ENCODE data around the gene TMEM184C. TPM values are rescaled to one million over a fixed set of nuclear protein-coding genes. Genes with fewer than 3 reads are reported as not detected.

TMEM184C gene
- total RNA-seq, 5 donors from 2014 or later (not counting 1 experiment from before 2014, with no cell fraction given), result 13.2 to 27.2 (median 21.8) TPM

DNA sequence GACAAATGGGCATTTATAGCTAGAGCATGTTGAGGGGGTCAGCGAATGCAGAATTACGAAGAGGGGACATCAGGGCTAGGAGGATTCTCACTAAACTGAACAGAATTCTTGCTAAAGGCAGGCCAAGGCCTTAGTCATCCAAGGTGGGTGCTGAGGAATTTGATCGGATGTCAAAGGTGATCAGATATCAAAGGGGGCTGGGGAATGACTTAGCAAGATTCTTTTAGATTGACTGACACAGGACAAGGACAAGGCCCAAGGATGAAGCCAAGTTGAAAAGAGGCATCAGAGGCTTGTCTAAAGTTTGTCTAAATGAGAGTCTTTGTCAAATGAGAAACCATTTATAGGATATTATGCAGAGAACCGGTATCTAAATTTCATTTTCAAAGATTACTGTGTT lies 9.7 kb downstream of the TMEM184C start:
- peaks cover 0 to 68% of the 10 kb centered on the region in 2 donors for H3K36me3 ChIP-seq (ENCODE audit: control insufficient read depth in 2 of 2, extremely low read depth in 1 of 2, insufficient read depth in 1 of 2, low read length in 1 of 2)
- no peaks in the 10 kb centered on the region for H3K9me3 ChIP-seq
- Mint-ChIP-seq H3K9me3 (no peaks in the 10 kb centered on the region), H3K36me3 (peaks cover 43% of the 10 kb centered on the region), H3K27me3 (no peaks in the 10 kb centered on the region), H3K4me3 (no peak overlapping the region), H3K27ac (no peak overlapping the region), H3K4me1 (peaks cover 10 to 21% (median 10%) of the 10 kb centered on the region in 3 donors)
- DNase-seq (no peak), ATAC-seq (replicated peaks in 1 of 4) (no peak)
- POLR2A ChIA-PET, result no interaction called here
- peaks cover 0 to 5% of the 10 kb centered on the region in 2 experiments for H3K4me1 ChIP-seq (ENCODE audit: control insufficient read depth in 1 of 2, extremely low read depth in 1 of 2, insufficient read depth in 2 of 2, low read length in 2 of 2)
- no peak overlapping the region for H3K27ac ChIP-seq (ENCODE audit: low read length)
- H3K4me3 ChIP-seq (ENCODE audit: control insufficient read depth in 1 of 2, extremely low read depth in 1 of 2, low read length in 1 of 2), result no peak overlapping the region
- WGBS (ENCODE audit: insufficient coverage), result 97% methylated on average over 3 of the region's 4 CpGs
- H3K27me3 ChIP-seq (replicated peaks in 1 of 2; ENCODE audit: control insufficient read depth in 2 of 2, extremely low read depth in 1 of 2, insufficient read depth in 2 of 2, low read length in 1 of 2), result no peaks in the 10 kb centered on the region
- CTCF ChIA-PET, result no interaction called here

DNA sequence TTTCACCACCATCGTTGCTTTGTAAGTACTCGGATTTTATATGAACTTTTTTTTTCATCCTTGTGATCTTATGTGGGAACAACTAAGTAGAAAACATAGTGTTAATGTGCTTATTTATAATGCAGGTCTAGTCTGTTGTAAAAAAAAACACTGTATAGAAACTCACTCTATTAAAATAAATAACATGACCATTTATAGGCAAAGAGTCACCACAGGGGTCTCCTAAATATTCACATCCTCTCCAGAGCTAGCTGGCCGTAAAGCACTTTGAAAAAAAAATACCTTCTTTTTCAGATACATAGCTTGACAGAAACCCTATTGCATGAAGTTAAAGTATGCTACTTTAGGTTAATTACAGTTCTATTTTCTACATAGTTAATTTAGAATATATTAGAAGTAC lies 11.2 kb downstream of the TMEM184C start:
- H3K9me3 ChIP-seq, result no peaks in the 10 kb centered on the region
- DNase-seq (no peak), ATAC-seq (replicated peaks in 1 of 4) (no peak)
- peaks cover 50% of the 10 kb centered on the region for H3K36me3 Mint-ChIP-seq
- ChIA-PET CTCF (interaction anchor here (0.5 to 1.3 kb wide), 3 partner anchors 12 to 238 kb away, joined by 4 to 6 read pairs (median 6); no protein-coding TSS in a partner anchor), POLR2A (interaction anchor here in 1 of 2 donors (1.0 kb wide), 1 partner anchor 10 kb away, joined by 3 read pairs; no protein-coding TSS in a partner anchor)
- H3K9me3 Mint-ChIP-seq, result no peaks in the 10 kb centered on the region
- WGBS (ENCODE audit: insufficient coverage), result no CpG with 5 or more reads among the region's 3 CpGs
- H3K4me3 Mint-ChIP-seq, result no peak overlapping the region
- H3K27ac ChIP-seq (ENCODE audit: low read length), result no peak overlapping the region
- no peaks in the 10 kb centered on the region for H3K4me1 ChIP-seq (ENCODE audit: control insufficient read depth in 1 of 2, extremely low read depth in 1 of 2, insufficient read depth in 2 of 2, low read length in 2 of 2)
- H3K27me3 Mint-ChIP-seq, result no peaks in the 10 kb centered on the region
- H3K4me3 ChIP-seq (ENCODE audit: control insufficient read depth in 1 of 2, extremely low read depth in 1 of 2, low read length in 1 of 2), result no peak overlapping the region
- H3K27me3 ChIP-seq (replicated peaks in 1 of 2; ENCODE audit: control insufficient read depth in 2 of 2, extremely low read depth in 1 of 2, insufficient read depth in 2 of 2, low read length in 1 of 2), result no peaks in the 10 kb centered on the region
- peaks cover 0 to 66% of the 10 kb centered on the region in 2 donors for H3K36me3 ChIP-seq (ENCODE audit: control insufficient read depth in 2 of 2, extremely low read depth in 1 of 2, insufficient read depth in 1 of 2, low read length in 1 of 2)
- H3K27ac Mint-ChIP-seq, result no peak overlapping the region
- peaks cover 3 to 16% (median 3%) of the 10 kb centered on the region in 3 donors for H3K4me1 Mint-ChIP-seq

DNA sequence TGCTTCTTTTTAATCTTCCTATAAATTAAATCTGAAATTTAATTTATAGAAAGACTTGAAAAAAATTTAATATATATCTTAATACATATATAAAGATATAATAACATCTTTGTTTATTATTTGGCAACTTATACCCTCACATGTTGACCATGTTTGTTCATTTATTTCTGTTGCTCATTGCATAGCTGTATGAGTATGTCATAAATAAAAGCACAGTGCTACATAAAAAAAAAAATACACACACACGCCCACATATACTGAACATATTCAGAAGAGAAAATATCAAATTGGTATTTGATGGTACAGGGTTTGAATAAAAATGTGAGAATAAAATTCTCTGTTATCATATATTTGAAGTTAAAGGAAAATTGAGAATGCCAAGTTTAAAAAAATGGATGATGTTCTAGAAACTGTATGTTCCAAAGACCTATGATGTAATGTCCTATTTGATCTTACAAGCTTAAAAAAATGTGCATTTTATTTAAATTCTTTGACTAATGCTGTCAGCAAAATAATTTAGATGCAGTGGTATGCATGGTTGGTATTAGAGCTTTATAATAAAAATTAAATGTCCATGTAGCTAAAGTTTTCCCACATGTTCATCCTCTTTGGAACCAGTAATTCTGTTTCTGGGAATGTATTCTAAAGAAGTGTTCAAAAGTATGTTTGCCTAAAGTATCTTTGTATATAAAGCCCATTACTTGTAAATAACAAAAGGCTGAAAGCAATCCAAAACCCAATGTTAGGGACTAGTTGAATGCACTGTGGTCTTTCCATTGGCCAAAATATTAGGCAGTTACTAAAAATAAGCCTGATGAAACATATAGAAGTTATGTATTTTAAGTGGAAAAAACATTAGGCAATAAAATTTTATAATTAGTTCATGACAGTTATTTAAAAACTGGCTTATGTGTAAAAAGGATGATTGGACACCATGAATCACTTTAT lies 12.9 kb downstream of the TMEM184C start:
- no peaks in the 10 kb centered on the region for H3K9me3 ChIP-seq
- ChIA-PET POLR2A (interaction anchor here in 1 of 2 donors (1.6 kb wide), 1 partner anchor 13 kb away, joined by 3 read pairs; the partner anchor contains the start of gene TMEM184C), CTCF (interaction anchor here in 1 of 2 donors (1.2 to 1.6 kb wide), 2 partner anchors 9 to 13 kb away, joined by 3 to 4 read pairs; no protein-coding TSS in a partner anchor)
- no peaks in the 10 kb centered on the region for H3K27me3 ChIP-seq (replicated peaks in 1 of 2; ENCODE audit: control insufficient read depth in 2 of 2, extremely low read depth in 1 of 2, insufficient read depth in 2 of 2, low read length in 1 of 2)
- Mint-ChIP-seq H3K4me3 (no peak overlapping the region), H3K36me3 (peaks cover 58% of the 10 kb centered on the region), H3K9me3 (no peaks in the 10 kb centered on the region), H3K27ac (no peak overlapping the region), H3K4me1 (peaks cover 3 to 14% (median 3%) of the 10 kb centered on the region in 3 donors), H3K27me3 (no peaks in the 10 kb centered on the region)
- no CpG with 5 or more reads among the region's 1 CpG for WGBS (ENCODE audit: insufficient coverage)
- ATAC-seq (replicated peaks in 1 of 4) (no peak), DNase-seq (no peak)
- no peak overlapping the region for H3K27ac ChIP-seq (ENCODE audit: low read length)
- no peaks in the 10 kb centered on the region for H3K4me1 ChIP-seq (ENCODE audit: control insufficient read depth in 1 of 2, extremely low read depth in 1 of 2, insufficient read depth in 2 of 2, low read length in 2 of 2)
- H3K36me3 ChIP-seq (ENCODE audit: control insufficient read depth in 2 of 2, extremely low read depth in 1 of 2, insufficient read depth in 1 of 2, low read length in 1 of 2), result peaks cover 3 to 67% of the 10 kb centered on the region in 2 donors
- no peak overlapping the region for H3K4me3 ChIP-seq (ENCODE audit: control insufficient read depth in 1 of 2, extremely low read depth in 1 of 2, low read length in 1 of 2)

DNA sequence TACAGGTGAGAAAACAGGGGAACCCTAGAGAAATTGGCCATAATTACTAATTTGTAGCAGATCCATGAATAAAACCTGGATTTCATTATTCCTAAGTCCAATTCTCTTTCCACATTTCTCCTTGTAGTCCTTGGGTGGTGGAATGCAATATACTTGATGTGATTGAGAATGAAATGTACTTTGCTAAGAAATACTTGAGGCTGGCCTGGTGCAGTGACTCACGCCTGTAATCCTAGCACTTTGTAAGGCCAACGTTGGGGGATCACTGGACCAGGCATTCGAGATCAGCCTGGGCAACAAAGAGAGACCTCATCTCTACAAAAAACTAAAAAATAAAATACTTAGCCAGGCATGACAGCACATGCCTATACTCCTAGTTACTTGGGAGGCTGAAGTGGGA lies 15.9 kb downstream of the TMEM184C start:
- Mint-ChIP-seq H3K9me3 (peaks cover 0 to 7% (median 4%) of the 10 kb centered on the region in 3 donors), H3K4me3 (no peak overlapping the region), H3K27me3 (no peaks in the 10 kb centered on the region), H3K4me1 (peaks cover 0 to 2% (median 0%) of the 10 kb centered on the region in 3 donors), H3K27ac (peak overlapping the region in 1 of 2 donors; percentile 68), H3K36me3 (peaks cover 61% of the 10 kb centered on the region)
- no peak for DNase-seq
- H3K36me3 ChIP-seq (ENCODE audit: control insufficient read depth in 2 of 2, extremely low read depth in 1 of 2, insufficient read depth in 1 of 2, low read length in 1 of 2), result peaks cover 3 to 50% of the 10 kb centered on the region in 2 donors
- ChIA-PET CTCF (interaction anchor here in 1 of 2 donors (0.7 kb wide), 1 partner anchor 12 kb away, joined by 5 read pairs; no protein-coding TSS in a partner anchor), POLR2A (interaction anchor here in 1 of 2 donors (1.4 kb wide), 1 partner anchor 50 kb away, joined by 5 read pairs; the partner anchor contains the start of gene PRMT9)
- no peaks in the 10 kb centered on the region for H3K4me1 ChIP-seq (ENCODE audit: control insufficient read depth in 1 of 2, extremely low read depth in 1 of 2, insufficient read depth in 2 of 2, low read length in 2 of 2)
- no peak overlapping the region for H3K27ac ChIP-seq (ENCODE audit: low read length)
- no peaks in the 10 kb centered on the region for H3K9me3 ChIP-seq
- H3K4me3 ChIP-seq (ENCODE audit: control insufficient read depth in 1 of 2, extremely low read depth in 1 of 2, low read length in 1 of 2), result no peak overlapping the region
- no peak for ATAC-seq (replicated peaks in 1 of 4)
- H3K27me3 ChIP-seq (replicated peaks in 1 of 2; ENCODE audit: control insufficient read depth in 2 of 2, extremely low read depth in 1 of 2, insufficient read depth in 2 of 2, low read length in 1 of 2), result no peaks in the 10 kb centered on the region
- 100% methylated on average over 1 of the region's 3 CpGs for WGBS (ENCODE audit: insufficient coverage)

DNA sequence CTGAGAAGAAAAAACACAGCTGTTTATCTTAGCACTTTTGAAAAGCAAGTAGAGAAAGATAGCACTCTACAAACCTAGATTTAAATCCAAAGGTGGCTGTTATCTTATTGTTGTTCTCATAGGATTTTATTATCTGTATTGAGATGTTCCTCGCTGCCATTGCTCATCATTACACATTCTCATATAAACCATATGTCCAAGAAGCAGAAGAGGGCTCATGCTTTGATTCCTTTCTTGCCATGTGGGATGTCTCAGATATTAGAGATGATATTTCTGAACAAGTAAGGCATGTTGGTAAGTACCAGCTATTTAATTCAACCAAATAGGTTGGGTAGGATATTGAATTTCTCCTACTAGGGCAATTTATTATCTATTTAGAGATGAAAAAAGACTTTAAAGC lies 16.4 kb downstream of the TMEM184C start:
- no CpG with 5 or more reads among the region's 1 CpG for WGBS (ENCODE audit: insufficient coverage)
- peaks cover 60% of the 10 kb centered on the region for H3K36me3 Mint-ChIP-seq
- CTCF ChIA-PET, result interaction anchor here in 1 of 2 donors (0.7 kb wide), 1 partner anchor 12 kb away, joined by 5 read pairs; no protein-coding TSS in a partner anchor
- no peaks in the 10 kb centered on the region for H3K27me3 ChIP-seq (replicated peaks in 1 of 2; ENCODE audit: control insufficient read depth in 2 of 2, extremely low read depth in 1 of 2, insufficient read depth in 2 of 2, low read length in 1 of 2)
- peaks cover 0 to 3% (median 2%) of the 10 kb centered on the region in 3 donors for H3K4me1 Mint-ChIP-seq
- peaks cover 0 to 7% (median 4%) of the 10 kb centered on the region in 3 donors for H3K9me3 Mint-ChIP-seq
- H3K36me3 ChIP-seq (ENCODE audit: control insufficient read depth in 2 of 2, extremely low read depth in 1 of 2, insufficient read depth in 1 of 2, low read length in 1 of 2), result peaks cover 3 to 48% of the 10 kb centered on the region in 2 donors
- H3K27ac Mint-ChIP-seq, result no peak overlapping the region
- H3K27ac ChIP-seq (ENCODE audit: low read length), result no peak overlapping the region
- H3K4me1 ChIP-seq (ENCODE audit: control insufficient read depth in 1 of 2, extremely low read depth in 1 of 2, insufficient read depth in 2 of 2, low read length in 2 of 2), result no peaks in the 10 kb centered on the region
- POLR2A ChIA-PET, result no interaction called here
- no peak overlapping the region for H3K4me3 ChIP-seq (ENCODE audit: control insufficient read depth in 1 of 2, extremely low read depth in 1 of 2, low read length in 1 of 2)
- H3K27me3 Mint-ChIP-seq, result no peaks in the 10 kb centered on the region
- no peaks in the 10 kb centered on the region for H3K9me3 ChIP-seq
- H3K4me3 Mint-ChIP-seq, result no peak overlapping the region
- DNase-seq (no peak), ATAC-seq (replicated peaks in 1 of 4) (no peak)

DNA sequence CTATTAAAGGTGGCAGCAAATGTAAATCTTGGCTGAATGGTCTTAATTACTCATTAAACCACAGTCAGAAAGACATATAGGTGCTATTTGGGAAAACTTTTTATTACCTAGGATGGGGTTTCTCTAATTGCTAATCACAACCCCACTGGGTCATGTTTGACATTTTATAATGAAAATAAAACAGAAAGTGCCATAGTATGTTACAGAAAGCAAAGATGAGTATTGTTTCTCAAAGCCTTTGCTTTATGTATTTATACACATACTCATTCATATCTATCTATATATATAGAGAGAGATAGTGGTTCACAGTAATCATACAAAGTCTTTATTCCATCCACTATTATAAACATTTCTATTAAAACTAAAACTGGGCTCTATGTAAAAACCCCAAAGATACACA lies 18.2 kb downstream of the TMEM184C start:
- Histone ChIP-seq H3K27ac (ENCODE audit: low read length) (no peak overlapping the region), H3K4me3 (ENCODE audit: control insufficient read depth in 1 of 2, extremely low read depth in 1 of 2, low read length in 1 of 2) (no peak overlapping the region), H3K36me3 (ENCODE audit: control insufficient read depth in 2 of 2, extremely low read depth in 1 of 2, insufficient read depth in 1 of 2, low read length in 1 of 2) (peaks cover 3 to 41% of the 10 kb centered on the region in 2 donors), H3K4me1 (ENCODE audit: control insufficient read depth in 1 of 2, extremely low read depth in 1 of 2, insufficient read depth in 2 of 2, low read length in 2 of 2) (no peaks in the 10 kb centered on the region), H3K9me3 (no peaks in the 10 kb centered on the region), H3K27me3 (replicated peaks in 1 of 2; ENCODE audit: control insufficient read depth in 2 of 2, extremely low read depth in 1 of 2, insufficient read depth in 2 of 2, low read length in 1 of 2) (no peaks in the 10 kb centered on the region)
- peaks cover 16% of the 10 kb centered on the region in 3 donors for H3K4me1 Mint-ChIP-seq
- no peak overlapping the region for H3K27ac Mint-ChIP-seq
- no peak overlapping the region for H3K4me3 Mint-ChIP-seq
- CTCF ChIA-PET, result no interaction called here
- ATAC-seq (replicated peaks in 1 of 4) (no peak), DNase-seq (no peak)
- H3K36me3 Mint-ChIP-seq, result peaks cover 67% of the 10 kb centered on the region
- peaks cover 0 to 7% (median 4%) of the 10 kb centered on the region in 3 donors for H3K9me3 Mint-ChIP-seq
- no peaks in the 10 kb centered on the region for H3K27me3 Mint-ChIP-seq
- POLR2A ChIA-PET, result no interaction called here
